ENCODE measurements around the gene SLC25A33.

The SLC25A33 gene

DNA sequence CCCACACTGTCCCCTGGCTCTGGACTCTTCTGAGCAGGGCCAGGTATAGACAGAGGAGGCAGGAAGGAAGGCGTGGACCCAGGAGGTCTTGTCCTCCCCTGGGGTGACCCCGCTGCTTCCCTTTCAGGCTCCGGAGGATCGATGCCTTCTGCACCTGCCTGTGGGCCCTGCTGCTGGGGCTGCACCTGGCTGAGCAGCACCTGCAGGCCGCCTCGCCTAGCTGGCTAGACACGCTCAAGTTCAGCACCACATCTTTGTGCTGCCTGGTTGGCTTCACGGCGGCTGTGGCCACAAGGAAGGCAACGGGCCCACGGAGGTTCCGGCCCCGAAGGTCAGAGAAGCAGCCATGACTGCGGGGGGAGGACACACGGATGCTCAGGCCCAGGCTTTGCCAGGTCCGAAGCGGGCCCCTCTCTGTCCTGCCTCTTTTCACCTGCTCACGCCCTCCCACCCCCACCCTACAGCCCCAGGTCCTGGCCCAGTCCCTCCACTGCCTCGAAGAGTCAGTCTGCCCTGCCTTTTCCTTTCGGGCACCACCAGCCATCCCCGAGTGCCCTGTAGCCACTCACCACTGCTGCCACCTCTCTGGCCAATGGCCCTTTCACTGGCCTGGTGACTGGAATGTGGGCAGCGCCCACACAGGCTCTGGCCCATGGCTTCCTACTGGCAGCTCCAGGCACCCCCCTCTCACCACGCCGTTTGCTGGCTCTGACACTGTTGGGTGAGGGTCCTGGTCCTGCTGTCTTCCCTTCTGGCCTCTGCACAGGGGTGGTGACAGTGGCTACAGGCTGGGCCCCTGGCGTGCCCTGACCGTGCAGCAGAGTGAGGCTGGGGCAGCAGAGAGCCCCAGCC is 62.9 kb downstream of the SLC25A33 start:
- no peaks in the 10 kb centered on the region for H3K4me1 ChIP-seq (ENCODE audit: insufficient read depth, poor library complexity, severe bottlenecking)
- H3K9me3 ChIP-seq (ENCODE audit: severe bottlenecking), result no peaks in the 10 kb centered on the region
- no peak for DNase-seq (ENCODE audit: low spot score)
- H3K36me3 ChIP-seq (ENCODE audit: low read depth), result peaks cover 42% of the 10 kb centered on the region
- no peak overlapping the region for H3K4me3 ChIP-seq (ENCODE audit: severe bottlenecking)
- H3K27ac ChIP-seq (ENCODE audit: poor library complexity, severe bottlenecking), result no peak overlapping the region
- no peaks in the 10 kb centered on the region for H3K27me3 ChIP-seq (ENCODE audit: insufficient read depth, poor library complexity, severe bottlenecking)
- TF ChIP-seq, protein P1, sequence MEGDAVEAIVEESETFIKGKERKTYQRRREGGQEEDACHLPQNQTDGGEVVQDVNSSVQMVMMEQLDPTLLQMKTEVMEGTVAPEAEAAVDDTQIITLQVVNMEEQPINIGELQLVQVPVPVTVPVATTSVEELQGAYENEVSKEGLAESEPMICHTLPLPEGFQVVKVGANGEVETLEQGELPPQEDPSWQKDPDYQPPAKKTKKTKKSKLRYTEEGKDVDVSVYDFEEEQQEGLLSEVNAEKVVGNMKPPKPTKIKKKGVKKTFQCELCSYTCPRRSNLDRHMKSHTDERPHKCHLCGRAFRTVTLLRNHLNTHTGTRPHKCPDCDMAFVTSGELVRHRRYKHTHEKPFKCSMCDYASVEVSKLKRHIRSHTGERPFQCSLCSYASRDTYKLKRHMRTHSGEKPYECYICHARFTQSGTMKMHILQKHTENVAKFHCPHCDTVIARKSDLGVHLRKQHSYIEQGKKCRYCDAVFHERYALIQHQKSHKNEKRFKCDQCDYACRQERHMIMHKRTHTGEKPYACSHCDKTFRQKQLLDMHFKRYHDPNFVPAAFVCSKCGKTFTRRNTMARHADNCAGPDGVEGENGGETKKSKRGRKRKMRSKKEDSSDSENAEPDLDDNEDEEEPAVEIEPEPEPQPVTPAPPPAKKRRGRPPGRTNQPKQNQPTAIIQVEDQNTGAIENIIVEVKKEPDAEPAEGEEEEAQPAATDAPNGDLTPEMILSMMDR (IDR thresholded peaks at IDR 0.05; ENCODE audit: poor library complexity, severe bottlenecking), result no peak
- no peak for ATAC-seq (ENCODE audit: low read depth)

DNA sequence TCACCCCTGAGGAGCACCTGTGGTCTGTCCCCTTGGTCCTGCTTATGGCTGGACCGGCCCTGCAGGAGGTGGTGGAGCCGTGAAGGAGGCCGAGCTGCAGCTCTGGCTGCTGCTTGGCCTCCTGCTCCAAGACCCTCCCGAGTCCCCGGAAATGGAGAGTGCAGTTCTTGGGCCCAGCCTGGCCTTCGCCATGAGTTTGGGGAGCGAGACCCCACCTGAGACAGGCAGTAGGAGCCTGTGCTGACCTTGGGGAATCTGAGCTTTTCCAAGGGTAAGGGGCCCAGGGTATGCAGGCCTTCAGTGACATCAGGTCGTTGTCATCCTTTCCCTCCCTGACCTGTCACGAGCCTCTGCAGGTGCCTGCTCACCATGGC is 63.5 kb downstream of the SLC25A33 start:
- H3K27me3 ChIP-seq (ENCODE audit: insufficient read depth, poor library complexity, severe bottlenecking), result no peaks in the 10 kb centered on the region
- no peak overlapping the region for H3K27ac ChIP-seq (ENCODE audit: poor library complexity, severe bottlenecking)
- DNase-seq (ENCODE audit: low spot score), result no peak
- TF ChIP-seq, protein P1 (IDR thresholded peaks at IDR 0.05; ENCODE audit: poor library complexity, severe bottlenecking), result no peak
- ATAC-seq (ENCODE audit: low read depth), result no peak
- H3K9me3 ChIP-seq (ENCODE audit: severe bottlenecking), result no peaks in the 10 kb centered on the region
- peaks cover 40% of the 10 kb centered on the region for H3K36me3 ChIP-seq (ENCODE audit: low read depth)
- H3K4me3 ChIP-seq (ENCODE audit: severe bottlenecking), result no peak overlapping the region
- no peaks in the 10 kb centered on the region for H3K4me1 ChIP-seq (ENCODE audit: insufficient read depth, poor library complexity, severe bottlenecking)

DNA sequence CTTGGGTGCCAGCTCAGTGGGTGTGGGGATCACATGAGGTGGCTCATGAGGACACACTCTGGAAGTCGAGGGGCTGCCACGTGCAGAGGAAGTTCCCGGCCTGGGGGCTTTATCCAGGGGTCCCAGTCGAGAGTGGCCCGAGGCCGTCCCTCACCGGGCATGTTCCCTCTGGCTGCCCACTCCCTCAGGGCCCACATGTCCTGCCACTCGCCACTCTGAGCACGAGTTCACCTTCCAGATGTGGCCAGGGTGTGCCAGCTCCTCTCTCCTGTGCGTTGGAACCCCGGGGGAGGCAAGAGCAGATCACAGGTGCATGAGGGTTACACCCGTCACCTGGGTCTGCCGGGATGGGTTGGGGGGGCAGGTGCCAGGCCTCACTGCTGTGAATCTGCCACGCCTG is 64.0 kb downstream of the SLC25A33 start:
- Histone ChIP-seq H3K27ac (ENCODE audit: poor library complexity, severe bottlenecking) (no peak overlapping the region), H3K4me3 (ENCODE audit: severe bottlenecking) (no peak overlapping the region), H3K9me3 (ENCODE audit: severe bottlenecking) (no peaks in the 10 kb centered on the region), H3K27me3 (ENCODE audit: insufficient read depth, poor library complexity, severe bottlenecking) (no peaks in the 10 kb centered on the region), H3K36me3 (ENCODE audit: low read depth) (peaks cover 38% of the 10 kb centered on the region), H3K4me1 (ENCODE audit: insufficient read depth, poor library complexity, severe bottlenecking) (no peaks in the 10 kb centered on the region)
- TF ChIP-seq, protein P1 (IDR thresholded peaks at IDR 0.05; ENCODE audit: poor library complexity, severe bottlenecking), result no peak
- no peak for DNase-seq (ENCODE audit: low spot score)
- ATAC-seq (ENCODE audit: low read depth), result no peak

DNA sequence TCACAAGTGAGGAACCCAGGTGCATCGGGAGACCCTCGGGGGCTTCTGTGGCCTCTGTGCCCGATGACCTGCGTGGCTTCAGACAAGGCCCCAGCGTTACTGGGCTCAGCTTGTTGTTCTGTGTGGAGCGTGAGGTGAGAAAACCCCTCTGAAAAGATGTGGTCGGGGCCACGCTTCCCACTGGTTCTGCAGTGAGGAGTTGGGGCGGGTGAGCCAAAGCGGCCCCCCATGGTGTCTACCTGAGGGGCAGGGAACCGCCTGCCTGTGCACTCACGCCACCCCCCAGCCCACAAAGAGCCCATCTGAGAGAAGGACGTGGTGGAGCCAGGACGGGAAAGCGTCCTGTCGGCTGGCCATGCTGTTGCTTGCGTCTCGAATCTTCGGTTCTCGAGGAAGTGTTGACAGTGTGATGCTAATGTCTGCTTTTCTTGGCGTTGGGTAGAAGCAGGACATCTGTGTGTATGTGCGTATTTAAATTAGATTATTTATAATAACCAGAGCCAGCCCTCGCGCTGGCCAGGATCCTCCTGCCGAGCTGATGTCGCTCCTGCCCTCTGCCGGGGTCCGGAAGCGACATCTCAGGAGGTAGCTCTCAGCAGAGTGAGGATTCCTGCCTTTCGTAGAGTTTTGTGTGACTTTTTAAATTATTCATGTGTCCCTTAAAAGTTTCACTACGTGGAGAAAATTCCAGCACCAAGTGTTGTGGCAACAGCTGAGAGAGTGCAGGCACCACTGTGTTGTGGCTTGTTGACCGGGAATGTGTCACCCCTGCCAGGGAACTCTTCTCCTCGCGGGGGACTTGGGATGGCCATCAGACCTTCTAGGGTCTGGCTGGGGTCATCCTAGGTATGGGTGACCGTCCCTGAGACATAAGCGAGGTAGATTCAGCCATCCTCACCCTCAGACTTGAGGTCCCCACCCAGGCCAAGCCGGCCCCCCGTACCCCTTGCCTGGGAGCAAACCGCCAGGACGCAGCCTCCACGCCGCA is 64.8 kb downstream of the SLC25A33 start:
- H3K27me3 ChIP-seq (ENCODE audit: insufficient read depth, poor library complexity, severe bottlenecking), result no peaks in the 10 kb centered on the region
- H3K36me3 ChIP-seq (ENCODE audit: low read depth), result peaks cover 37% of the 10 kb centered on the region
- H3K4me1 ChIP-seq (ENCODE audit: insufficient read depth, poor library complexity, severe bottlenecking), result no peaks in the 10 kb centered on the region

More for the DNA sequence above, 64.8 kb downstream of the SLC25A33 start:
- Histone ChIP-seq H3K9me3 (ENCODE audit: severe bottlenecking) (no peaks in the 10 kb centered on the region), H3K27ac (ENCODE audit: poor library complexity, severe bottlenecking) (no peak overlapping the region), H3K4me3 (ENCODE audit: severe bottlenecking) (no peak overlapping the region)
- DNase-seq (ENCODE audit: low spot score), result no peak
- TF ChIP-seq, protein P1 (IDR thresholded peaks at IDR 0.05; ENCODE audit: poor library complexity, severe bottlenecking), result no peak
- ATAC-seq (ENCODE audit: low read depth), result no peak

Data from RWPE2 (cell line).